HepG2 (cell line): ENCODE data around the gene A2ML1. TPM values are rescaled to one million over a fixed set of nuclear protein-coding genes. Genes with fewer than 3 reads are reported as not detected.

Experiments used
- ATAC-seq: fragments of 200-7000 bp; cut with Tn5 transposase; 3 replicates; pipeline ENCODE4 v1.9.1; 2020; ENCODE audit warnings: mild to moderate bottlenecking, moderate library complexity
- BruUV-seq: library from RNA; stranded (reverse); fragments of 400-500 nt; replicated peaks from 2 replicates; lab custom pipeline; 2021; lab: Mats Ljungman, UMichigan
- CTCF ChIA-PET: fragments of 300-600 bp; formaldehyde crosslinking; extraction: SDS; loops from one replicate; lab custom pipeline; 2021; ENCODE audit warnings: low total read pairs, inconsistent platforms, low intra/inter-chr PET ratio; lab: Yijun Ruan, JAX
- POLR2A ChIA-PET: fragments of 350-600 bp; sonication (Branson Sonifier 250); formaldehyde crosslinking; loops from one replicate; lab custom pipeline; 2020; ENCODE audit warnings: antibody characterized with exemption, inconsistent platforms; lab: Yijun Ruan, JAX
- DNase-seq: peaks from one replicate; pipeline ENCODE4 v3.0.0-alpha.2; 2015; ENCODE audit warnings: low spot score
- FAIRE-seq: peaks from 3 replicates; lab custom pipeline; 2011; peaks lifted over from hg19 to GRCh38; lab: Jason Lieb, UNC
- H2AFZ ChIP-seq: one replicate; pipeline ENCODE4 v1.6.1; 2011; ENCODE audit warnings: low read length, inconsistent platforms
- H3K27ac ChIP-seq: fragments of 300-600 bp; 3 replicates; pipeline ENCODE4 v1.8.0; 2011; ENCODE audit warnings: mixed run types, mild to moderate bottlenecking, mixed read lengths, low read length, inconsistent platforms; ENCODE audit not compliant: insufficient read depth; ENCODE audit errors: extremely low read length
- H3K27me3 ChIP-seq, 2 experiments: fragments of 200-600 bp in 1 of 2; 2 replicates in 1 of 2; 3 replicates in 1 of 2; pipeline versions ENCODE4 v1.6.0 to v1.8.0; 2011; ENCODE audit warnings: low read length in 2 of 2, mild to moderate bottlenecking in 2 of 2, moderate library complexity in 2 of 2, inconsistent platforms in 1 of 2; ENCODE audit not compliant: insufficient read depth in 2 of 2, control insufficient read depth in 1 of 2
- H3K36me3 ChIP-seq, 2 experiments: fragments of 200-600 bp in 1 of 2; replicated peaks in 1 of 2; 2 replicates in 1 of 2; 3 replicates in 1 of 2; pipeline versions ENCODE4 v1.5.1 to v1.8.0; 2011; ENCODE audit warnings: low read length in 2 of 2, inconsistent platforms in 1 of 2; ENCODE audit not compliant: insufficient read depth in 2 of 2, control insufficient read depth in 1 of 2
- H3K4me1 ChIP-seq: 2 replicates; pipeline ENCODE4 v1.5.1; 2012; ENCODE audit warnings: low read length, inconsistent platforms; ENCODE audit not compliant: insufficient read depth
- H3K4me2 ChIP-seq: 2 replicates; pipeline ENCODE4 v1.6.0; 2011; ENCODE audit warnings: low read depth, low read length, inconsistent platforms
- H3K4me3 ChIP-seq, 3 experiments: fragments of 200-600 bp in 1 of 3; sonication (generic), shearing (Covaris generic) in 1 of 3; replicated peaks in 1 of 3; 2 replicates each; pipeline ENCODE4 v1.5.1; 2011 to 2016; ENCODE audit warnings: low read length in 3 of 3, inconsistent platforms in 2 of 3, low read depth in 2 of 3, mild to moderate bottlenecking in 2 of 3, control low read depth in 1 of 3, mixed read lengths in 1 of 3; ENCODE audit not compliant: insufficient read depth in 1 of 3
- H3K79me2 ChIP-seq: one replicate; pipeline ENCODE4 v1.6.1; 2011; ENCODE audit warnings: low read length, inconsistent platforms; ENCODE audit not compliant: insufficient read depth
- H3K9ac ChIP-seq: 2 replicates; pipeline ENCODE4 v1.6.0; 2011; ENCODE audit warnings: mild to moderate bottlenecking, low read depth, low read length, inconsistent platforms; ENCODE audit not compliant: insufficient read depth
- H3K9me3 ChIP-seq: 2 replicates; pipeline ENCODE4 v1.5.1; 2012; ENCODE audit warnings: mild to moderate bottlenecking, low read length
- H4K20me1 ChIP-seq: 2 replicates; pipeline ENCODE4 v1.6.0; 2011; ENCODE audit warnings: inconsistent platforms, mild to moderate bottlenecking, low read length, moderate library complexity; ENCODE audit not compliant: insufficient read depth
- ATF7-NPFF ChIP-seq: sonication (generic); formaldehyde crosslinking; IDR thresholded peaks from 2 replicates; pipeline ENCODE4 v1.8.1; 2023; ENCODE audit warnings: mild to moderate bottlenecking, low read depth, missing genetic modification reagents, moderate library complexity
- KAT7 ChIP-seq: IDR thresholded peaks from 2 replicates; pipeline ENCODE4 v1.6.1; 2018; ENCODE audit warnings: borderline replicate concordance, missing compliant biosample characterization
- MAFF ChIP-seq: IDR thresholded peaks from 2 replicates; pipeline ENCODE4 v1.6.1; 2011; ENCODE audit warnings: low read depth, low read length, improper control_type of control experiment
- MAFK ChIP-seq, 2 experiments: IDR thresholded peaks in 1 of 2; conservative IDR thresholded peaks in 1 of 2; 2 replicates each; pipeline ENCODE4 v1.6.1; 2011; ENCODE audit warnings: improper control_type of control experiment in 2 of 2, low read length in 2 of 2
- ZNF572 ChIP-seq: sonication (generic); formaldehyde crosslinking; IDR thresholded peaks from 2 replicates; pipeline ENCODE4 v1.5.1; 2020; ENCODE audit warnings: mild to moderate bottlenecking, missing genetic modification reagents
- WGBS: methylation state at CpG from one replicate; pipeline ENCODE4 v1.1.6; 2017; ENCODE audit warnings: low lambda C conversion rate; 5-methylcytosine and 5-hydroxymethylcytosine counted together
- in situ Hi-C: cut with HindIII; loops from 2 replicates; pipeline ENCODE4 v1.10.0; 2017; ENCODE audit warnings: low pct_unique_long_range_greater_than_20kb; ENCODE audit not compliant: extremely low pct_ligation_motif_present
- intact Hi-C: fragments of 100-400 bp; cut with micrococcal nuclease; formaldehyde crosslinking; loops from one replicate; pipeline ENCODE4 v1.10.0; 2022; ENCODE audit not compliant: unreplicated experiment
- polyA plus RNA-seq, 8 experiments: library from polyadenylated mRNA; depleted of rRNA in 3 of 8; stranded (reverse) in 7 of 8; unstranded in 1 of 8; fragments of >200 nt; fragmentation: Illumina TruSeq in 4 of 8; extraction: Trizol in 4 of 8; gene quantifications; 2 replicates each; pipeline versions ENCODE4 v1.2.1 to v1.2.3, GENCODE V29; 2011 to 2016; ENCODE audit warnings: low read depth in 4 of 8, missing spikeins in 1 of 8, mixed read lengths in 1 of 8; ENCODE audit not compliant: insufficient read depth in 1 of 8
- total RNA-seq, 5 experiments: library from RNA; depleted of rRNA; stranded (reverse); fragments of >200 nt; fragmentation: Illumina TruSeq; extraction: Trizol; gene quantifications; 2 replicates each; pipeline ENCODE4 v1.2.3, GENCODE V29; 2016; ENCODE audit warnings: low read depth in 1 of 5

A2ML1 gene
- total and polyA plus RNA-seq, 2 of the 13 experiments (the other 11 are each of a cell fraction or from before 2014, with no cell fraction given) = not detected

GRCh38 chr12:8828257-8829124 lies 6.1 kb downstream of the A2ML1 start:
- ATAC-seq = no peak
- intact Hi-C loops = no loop called here
- no peak overlapping the region for H3K27ac ChIP-seq
- no peaks in the 10 kb centered on the region for H3K4me1 ChIP-seq
- H3K36me3 ChIP-seq = no peaks in the 10 kb centered on the region
- in situ Hi-C loops = no loop called here
- no peak overlapping the region for H2AFZ ChIP-seq
- no peaks in the 10 kb centered on the region for H4K20me1 ChIP-seq
- H3K4me2 ChIP-seq = no peak overlapping the region
- H3K4me3 ChIP-seq = no peak overlapping the region
- FAIRE-seq = no peak
- TF ChIP-seq KAT7 (CRISPR knock-in tag) = no peak
- no peak for TF ChIP-seq ZNF572
- H3K9me3 ChIP-seq = no peaks in the 10 kb centered on the region
- no TSS peak for BruUV-seq
- peaks cover 0 to 1% of the 10 kb centered on the region in 2 experiments; a peak in 1 of 5 replicates for H3K27me3 ChIP-seq
- no peak for DNase-seq
- POLR2A ChIA-PET = no interaction called here
- CTCF ChIA-PET = no interaction called here
- no peaks in the 10 kb centered on the region for H3K79me2 ChIP-seq
- 15% methylated on average over 8 of the region's 9 CpGs for WGBS
- no peak overlapping the region for H3K9ac ChIP-seq

- ATAC-seq (no peak), DNase-seq (no peak), FAIRE-seq (no peak)
- no peaks in the 10 kb centered on the region for H3K9me3 ChIP-seq
- H3K4me2 ChIP-seq = no peak overlapping the region
- no peaks in the 10 kb centered on the region for H3K4me1 ChIP-seq
- intact Hi-C loops = no loop called here
- H3K79me2 ChIP-seq = no peaks in the 10 kb centered on the region
- POLR2A ChIA-PET = no interaction called here
- CTCF ChIA-PET = no interaction called here
- 35% methylated on average over 5 of the region's 5 CpGs for WGBS
- no peak overlapping the region for H3K27ac ChIP-seq
- TF ChIP-seq ATF7-NPFF (no peak), MAFK (conservative IDR thresholded peaks at IDR 0.05 in 1 of 2, IDR thresholded peaks at IDR 0.05 in 1 of 2; ENCODE audit: low read length in 2 of 2) (peak; percentile 96 to 98), MAFF (peak; percentile 97)
- peaks cover 1% of the 10 kb centered on the region in 2 experiments; a peak in 1 of 5 replicates for H3K27me3 ChIP-seq
- in situ Hi-C loops = no loop called here
- no peak overlapping the region for H3K9ac ChIP-seq
- no TSS peak for BruUV-seq
- H2AFZ ChIP-seq = no peak overlapping the region
- no peak overlapping the region for H3K4me3 ChIP-seq
- no peaks in the 10 kb centered on the region for H4K20me1 ChIP-seq
- no peaks in the 10 kb centered on the region for H3K36me3 ChIP-seq
Observed at GRCh38 chr12:8829125-8829518, 6.7 kb downstream of the A2ML1 start.
